ENCODE data around the gene HSH2D.

GRCh38 chr19:16111909-16112752 is 31.4 kb upstream of the HSH2D start:
- no peak for TF ChIP-seq CTCF (IDR thresholded peaks at IDR 0.05; ENCODE audit: low read depth, low read length)
- TF ChIP-seq EZH2phosphoT487 (IDR thresholded peaks at IDR 0.05; ENCODE audit: low read depth), result no peak

Data from OCI-LY3 (cell line).